Effector CD8-positive, alpha-beta T cell (primary cell): ENCODE measurements around the gene RBM3.

ENCODE experiments used
- DNase-seq: peaks from one replicate; lab custom pipeline; 2025; lab: John Stamatoyannopoulos, UW

Gene RBM3

GRCh38 chrX:48617542-48618340 lies 43.5 kb downstream of the RBM3 start:
- no peak for DNase-seq

GRCh38 chrX:48626401-48627298 lies 52.4 kb downstream of the RBM3 start:
- no peak for DNase-seq
